ENCODE data around the gene SLC29A3.

DNA sequence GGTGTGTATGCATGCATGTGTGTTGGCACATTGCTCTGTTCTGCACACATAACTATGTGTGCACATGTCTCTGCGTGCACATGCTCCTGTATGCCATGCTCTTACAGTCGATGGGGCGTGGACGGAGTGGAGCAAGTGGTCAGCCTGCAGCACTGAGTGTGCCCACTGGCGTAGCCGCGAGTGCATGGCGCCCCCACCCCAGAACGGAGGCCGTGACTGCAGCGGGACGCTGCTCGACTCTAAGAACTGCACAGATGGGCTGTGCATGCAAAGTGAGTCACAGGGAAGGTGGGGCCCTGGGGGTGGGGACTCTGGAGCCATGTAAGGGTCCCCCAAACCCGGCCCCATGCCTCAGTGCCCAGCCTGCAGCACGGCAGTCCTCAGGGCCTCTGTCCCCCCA is 30.6 kb upstream of the SLC29A3 start:
- no peak for TF ChIP-seq POLR2AphosphoS5 (IDR thresholded peaks at IDR 0.05)
- TF ChIP-seq, protein P1, sequence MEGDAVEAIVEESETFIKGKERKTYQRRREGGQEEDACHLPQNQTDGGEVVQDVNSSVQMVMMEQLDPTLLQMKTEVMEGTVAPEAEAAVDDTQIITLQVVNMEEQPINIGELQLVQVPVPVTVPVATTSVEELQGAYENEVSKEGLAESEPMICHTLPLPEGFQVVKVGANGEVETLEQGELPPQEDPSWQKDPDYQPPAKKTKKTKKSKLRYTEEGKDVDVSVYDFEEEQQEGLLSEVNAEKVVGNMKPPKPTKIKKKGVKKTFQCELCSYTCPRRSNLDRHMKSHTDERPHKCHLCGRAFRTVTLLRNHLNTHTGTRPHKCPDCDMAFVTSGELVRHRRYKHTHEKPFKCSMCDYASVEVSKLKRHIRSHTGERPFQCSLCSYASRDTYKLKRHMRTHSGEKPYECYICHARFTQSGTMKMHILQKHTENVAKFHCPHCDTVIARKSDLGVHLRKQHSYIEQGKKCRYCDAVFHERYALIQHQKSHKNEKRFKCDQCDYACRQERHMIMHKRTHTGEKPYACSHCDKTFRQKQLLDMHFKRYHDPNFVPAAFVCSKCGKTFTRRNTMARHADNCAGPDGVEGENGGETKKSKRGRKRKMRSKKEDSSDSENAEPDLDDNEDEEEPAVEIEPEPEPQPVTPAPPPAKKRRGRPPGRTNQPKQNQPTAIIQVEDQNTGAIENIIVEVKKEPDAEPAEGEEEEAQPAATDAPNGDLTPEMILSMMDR (IDR thresholded peaks at IDR 0.05): no peak
- TF ChIP-seq EP300 (IDR thresholded peaks at IDR 0.05): no peak
- no peak for TF ChIP-seq POLR2A (IDR thresholded peaks at IDR 0.05)
